OCI-LY3 (cell line): ENCODE measurements around the gene RFC4.

ENCODE experiments used
- H2AFZ ChIP-seq: fragments of 200-600, 300-600 bp; shearing (Covaris generic); 2 replicates; pipeline ENCODE4 v1.6.0; 2014; ENCODE audit warnings: antibody characterized with exemption, low read depth, low read length
- H3K27ac ChIP-seq: fragments of 200-600, 300-600 bp; sonication (generic); 2 replicates; pipeline ENCODE4 v1.5.1; 2014; ENCODE audit warnings: mild to moderate bottlenecking, low read length, moderate library complexity, mixed read lengths
- H3K27me3 ChIP-seq: fragments of 200-600, 300-600 bp; sonication (generic); 2 replicates; pipeline ENCODE4 v1.6.1; 2014; ENCODE audit warnings: low read depth, low read length, mixed read lengths
- H3K36me3 ChIP-seq: fragments of 200-600, 300-600 bp; sonication (generic); replicated peaks from 2 replicates; pipeline ENCODE3; 2014; ENCODE audit warnings: low read depth, low read length, mixed read lengths
- H3K4me1 ChIP-seq: fragments of 300-600, 200-600 bp; sonication (generic); 2 replicates; pipeline ENCODE4 v1.6.1; 2014; ENCODE audit warnings: low read length, mixed read lengths
- H3K4me2 ChIP-seq: fragments of 200-600, 300-600 bp; sonication (generic); 2 replicates; pipeline ENCODE4 v1.6.1; 2014; ENCODE audit warnings: low read length, mixed read lengths
- H3K4me3 ChIP-seq: fragments of 300-600, 200-600 bp; sonication (generic); 2 replicates; pipeline ENCODE4 v1.5.1; 2014; ENCODE audit warnings: antibody characterized with exemption, mild to moderate bottlenecking, low read length, moderate library complexity
- H3K79me2 ChIP-seq: fragments of 300-600, 200-600 bp; shearing (Covaris generic); 2 replicates; pipeline ENCODE4 v1.6.1; 2014; ENCODE audit warnings: mild to moderate bottlenecking, low read length, mixed read lengths
- H3K9ac ChIP-seq: fragments of 300-600, 200-600 bp; shearing (Covaris generic); 2 replicates; pipeline ENCODE4 v1.6.0; 2014; ENCODE audit warnings: mild to moderate bottlenecking, low read length, moderate library complexity
- H3K9me3 ChIP-seq: fragments of 200-600, 300-600 bp; shearing (Covaris generic); 2 replicates; pipeline ENCODE4 v1.6.1; 2014; ENCODE audit warnings: low read length, mixed read lengths; ENCODE audit not compliant: insufficient read depth
- H4K20me1 ChIP-seq: fragments of 200-600, 300-600 bp; sonication (generic); 2 replicates; pipeline ENCODE4 v1.6.1; 2016; ENCODE audit warnings: low read length, mixed read lengths; ENCODE audit not compliant: insufficient read depth
- CTCF ChIP-seq: fragments of 200-600, 300-600 bp; sonication (generic); IDR thresholded peaks from 2 replicates; pipeline ENCODE4 v1.5.1; 2014; ENCODE audit warnings: antibody characterized with exemption, low read length, low read depth
- EZH2phosphoT487 ChIP-seq: fragments of 200-600 bp; shearing (Covaris generic); IDR thresholded peaks from 2 replicates; pipeline ENCODE4 v1.6.1; 2018; ENCODE audit warnings: antibody characterized with exemption, mixed run types, low read depth

Gene RFC4

GRCh38 chr3:186832276-186832675 is 26.0 kb upstream of the RFC4 start:
- Histone ChIP-seq H3K36me3 (no peaks in the 10 kb centered on the region), H2AFZ (no peak overlapping the region), H4K20me1 (no peaks in the 10 kb centered on the region), H3K4me3 (no peak overlapping the region), H3K9ac (no peak overlapping the region), H3K27ac (no peak overlapping the region), H3K4me1 (0 out of 2 replicates have a peak, but pooled peaks cover 3% of the 10 kb centered on the region), H3K9me3 (no peaks in the 10 kb centered on the region), H3K27me3 (peaks cover 54% of the 10 kb centered on the region), H3K4me2 (no peak overlapping the region), H3K79me2 (no peaks in the 10 kb centered on the region)
- TF ChIP-seq CTCF (no peak), EZH2phosphoT487 (no peak)

- no peak for TF ChIP-seq CTCF
- TF ChIP-seq EZH2phosphoT487, result no peak
Observed at GRCh38 chr3:186831798-186832197, 25.5 kb upstream of the RFC4 start.

GRCh38 chr3:186828340-186828739 is 22.1 kb upstream of the RFC4 start:
- Histone ChIP-seq H3K9me3 (no peaks in the 10 kb centered on the region), H4K20me1 (no peaks in the 10 kb centered on the region), H3K27ac (no peak overlapping the region), H3K79me2 (peaks cover 9% of the 10 kb centered on the region), H3K9ac (no peak overlapping the region), H3K4me3 (no peak overlapping the region), H3K4me1 (peaks cover 30% of the 10 kb centered on the region), H3K4me2 (no peak overlapping the region), H3K36me3 (no peaks in the 10 kb centered on the region), H2AFZ (no peak overlapping the region), H3K27me3 (peaks cover 51% of the 10 kb centered on the region)
- no peak for TF ChIP-seq CTCF
- TF ChIP-seq EZH2phosphoT487, result no peak

More at GRCh38 chr3:186831798-186832197, 25.5 kb upstream of the RFC4 start:
- Histone ChIP-seq H2AFZ (no peak overlapping the region), H4K20me1 (no peaks in the 10 kb centered on the region), H3K9ac (no peak overlapping the region), H3K9me3 (no peaks in the 10 kb centered on the region), H3K4me3 (no peak overlapping the region), H3K79me2 (peaks cover 3% of the 10 kb centered on the region; the same call in 1 of the 2 replicates), H3K4me2 (no peak overlapping the region), H3K4me1 (0 out of 2 replicates have a peak, but pooled peaks cover 3% of the 10 kb centered on the region), H3K27ac (no peak overlapping the region), H3K27me3 (peaks cover 54% of the 10 kb centered on the region), H3K36me3 (no peaks in the 10 kb centered on the region)

GRCh38 chr3:186826976-186827857 is 20.9 kb upstream of the RFC4 start:
- Histone ChIP-seq H3K4me2 (peak overlapping the region; percentile 98), H3K27me3 (peaks cover 41% of the 10 kb centered on the region)

More at GRCh38 chr3:186826976-186827857, 20.9 kb upstream of the RFC4 start:
- Histone ChIP-seq H3K36me3 (no peaks in the 10 kb centered on the region), H3K4me3 (peak overlapping the region; percentile 84), H3K27ac (0 out of 2 replicates have a peak overlapping the region, but pooled peaks have one; percentile 31), H4K20me1 (no peaks in the 10 kb centered on the region), H3K79me2 (peaks cover 9% of the 10 kb centered on the region), H2AFZ (no peak overlapping the region), H3K4me1 (peaks cover 32% of the 10 kb centered on the region), H3K9me3 (no peaks in the 10 kb centered on the region), H3K9ac (peak overlapping the region; percentile 80)
- no peak for TF ChIP-seq CTCF
- TF ChIP-seq EZH2phosphoT487, result no peak
